Measurements from ENCODE around the gene TYW1.
"Not testable (repeated sequence)": the region's sequence is repeated elsewhere in the genome, so short reads cannot be mapped to it uniquely, and the experiment has no call there.

TYW1 gene

DNA sequence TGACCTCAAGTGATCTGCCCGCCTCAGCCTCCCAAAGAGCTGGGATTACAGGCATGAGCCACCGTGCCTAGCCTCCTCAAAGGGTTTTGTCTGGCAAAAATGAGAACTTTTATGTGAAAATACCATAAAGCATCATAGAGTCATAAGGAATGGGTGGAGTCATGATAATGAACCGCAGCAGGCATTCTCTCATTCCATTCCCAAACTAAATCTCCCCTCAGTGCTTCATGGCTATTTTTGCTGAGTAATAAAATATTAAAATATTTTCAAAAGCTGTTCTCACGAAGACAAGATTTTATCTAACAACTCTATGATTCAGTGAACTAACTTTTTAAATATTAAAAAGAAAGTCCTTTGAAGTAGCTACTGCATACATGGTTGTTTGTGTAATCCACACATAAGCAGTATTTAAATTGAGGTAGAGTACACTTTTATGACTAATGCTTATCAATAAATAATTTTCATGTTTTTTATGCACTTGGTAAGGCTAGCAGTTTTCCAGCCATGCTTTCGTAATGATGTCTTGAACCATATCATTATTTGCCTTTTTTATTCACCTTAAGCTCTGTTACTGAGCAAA lies 195.6 kb downstream of the TYW1 start:
- DNase-seq = not testable (repeated sequence)

GRCh38 chr7:67192889-67193613 lies 196.4 kb downstream of the TYW1 start:
- DNase-seq = not testable (repeated sequence)

GRCh38 chr7:67196176-67196575 lies 199.5 kb downstream of the TYW1 start:
- not testable (repeated sequence) for DNase-seq

DNA sequence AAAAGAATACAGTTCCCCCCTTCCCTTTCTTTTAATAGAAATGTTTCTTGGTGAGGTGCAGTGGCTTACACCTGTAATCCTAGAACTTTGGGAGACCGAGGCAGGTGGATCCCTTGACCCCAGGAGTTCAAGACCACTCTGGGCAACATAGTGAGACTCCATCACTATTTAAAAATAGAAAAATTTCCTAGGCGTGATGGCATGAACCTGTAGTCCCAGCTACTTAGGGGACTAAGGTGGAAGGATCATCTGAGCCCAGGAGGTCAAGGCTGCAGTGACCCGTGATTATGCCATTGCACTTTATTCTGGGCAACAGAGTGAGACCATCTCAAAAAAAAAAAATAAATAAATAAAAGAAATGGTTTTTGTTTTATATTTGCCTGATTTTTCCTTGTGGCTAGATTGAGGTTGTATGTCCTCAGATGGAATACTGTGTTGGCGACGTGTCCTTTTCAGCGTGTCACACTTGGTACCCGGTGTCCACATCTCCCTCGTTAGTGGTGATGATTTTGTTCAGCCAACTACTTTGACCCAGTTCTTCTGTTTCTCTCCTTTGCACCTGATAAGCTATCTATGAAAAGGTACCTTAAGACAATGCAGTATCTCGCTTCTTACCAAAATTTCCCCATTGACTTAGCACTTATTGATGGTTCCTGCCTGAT lies 202.4 kb downstream of the TYW1 start:
- not testable (repeated sequence) for DNase-seq

DNA sequence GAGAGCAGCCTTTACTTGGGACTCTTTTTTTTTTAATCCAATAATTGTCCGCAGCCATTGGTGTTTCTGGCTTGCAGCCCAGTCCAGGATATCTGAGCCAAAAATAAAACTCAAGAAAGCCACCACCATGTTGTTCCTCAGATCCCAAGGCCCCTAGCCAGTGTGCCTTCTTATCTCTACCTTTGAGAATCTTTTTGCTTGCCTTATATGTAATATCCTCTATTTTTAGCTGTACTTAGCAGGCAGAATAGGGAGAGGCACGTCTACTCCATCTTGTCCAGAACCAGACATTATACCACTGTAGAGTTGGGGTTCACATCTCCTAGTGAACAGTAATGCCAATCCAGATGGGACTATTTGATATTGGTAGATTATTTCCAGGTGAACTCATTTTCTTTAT lies 209.1 kb downstream of the TYW1 start:
- DNase-seq = not testable (repeated sequence)

GRCh38 chr7:67206452-67206851 lies 209.8 kb downstream of the TYW1 start:
- DNase-seq = no peak

DNA sequence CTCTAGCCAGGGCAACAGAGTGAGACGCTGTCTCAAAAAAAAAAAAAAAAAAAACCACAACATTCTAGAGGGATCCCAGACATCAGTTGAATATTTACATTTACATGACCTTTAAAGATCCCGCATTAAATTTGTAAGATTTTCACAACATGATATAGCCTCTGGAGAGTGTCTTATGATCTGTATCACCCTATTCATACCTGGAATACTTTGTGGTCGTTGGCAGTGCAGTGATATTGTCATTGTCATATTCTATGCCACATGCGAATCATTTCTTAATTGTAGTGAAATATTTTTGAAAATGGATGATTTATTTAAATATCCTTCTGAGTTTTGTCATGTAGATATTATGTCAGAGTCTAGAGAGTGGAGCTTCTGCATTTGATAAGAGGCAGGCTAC lies 212.0 kb downstream of the TYW1 start:
- DNase-seq = not testable (repeated sequence)

GRCh38 chr7:67209256-67209655 lies 212.6 kb downstream of the TYW1 start:
- no peak for DNase-seq

GRCh38 chr7:67210567-67210966 lies 213.9 kb downstream of the TYW1 start:
- no peak for DNase-seq

GRCh38 chr7:67211650-67212330 lies 215.2 kb downstream of the TYW1 start:
- DNase-seq = peak; percentile 26 to 61 (median 42)

GRCh38 chr7:67213038-67213437 lies 216.4 kb downstream of the TYW1 start:
- DNase-seq = not testable (repeated sequence)

- DNase-seq = not testable (repeated sequence)
Measured at GRCh38 chr7:67223551-67223950, 226.9 kb downstream of the TYW1 start.

DNA sequence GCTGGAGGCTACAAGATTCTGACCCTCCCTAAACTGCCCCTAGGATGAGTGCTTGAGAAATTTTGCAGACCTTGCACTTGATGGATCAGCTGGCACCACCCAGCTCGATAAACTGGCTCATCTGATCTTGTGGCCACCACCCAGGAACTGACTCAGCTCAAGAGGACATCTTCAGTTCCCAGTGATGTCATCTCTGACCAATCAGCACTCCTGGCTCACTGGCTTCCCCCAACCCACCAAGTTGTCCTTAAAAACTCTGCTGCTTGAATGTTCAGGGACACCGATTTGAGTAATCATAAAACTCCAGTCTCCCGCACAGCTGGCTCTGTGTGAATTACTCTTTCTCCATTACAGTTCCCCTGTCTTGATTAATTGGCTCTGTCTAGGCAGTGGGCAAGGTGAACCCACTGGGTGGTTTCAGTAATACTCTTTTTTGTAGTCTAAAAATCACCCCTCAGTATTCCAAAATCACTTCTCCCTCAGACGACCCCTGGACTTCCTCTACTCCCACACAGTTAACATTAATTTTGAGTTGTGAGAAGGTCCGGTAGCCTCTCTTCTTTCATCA lies 229.8 kb downstream of the TYW1 start:
- DNase-seq = peak; percentile 36 to 70 (median 58)

DNA sequence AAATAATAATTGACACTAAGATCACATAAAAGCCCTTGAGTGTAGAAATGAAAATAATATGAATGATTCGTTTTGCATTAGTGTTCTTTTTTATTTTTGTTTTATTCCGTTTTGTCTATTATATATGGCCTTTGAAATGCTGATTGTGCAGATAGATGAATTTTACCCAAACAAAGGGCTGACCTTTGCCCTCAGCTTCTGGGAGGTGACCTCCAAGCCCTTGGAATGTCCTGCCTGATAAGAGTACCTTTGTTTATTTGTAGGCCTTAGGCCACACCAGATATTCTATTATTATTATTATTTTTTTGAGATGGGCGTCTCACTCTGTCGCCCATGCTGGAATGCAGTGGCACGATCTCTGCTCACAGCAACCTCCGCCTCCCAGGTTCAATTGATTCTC lies 230.3 kb downstream of the TYW1 start:
- not testable (repeated sequence) for DNase-seq

- DNase-seq = not testable (repeated sequence)
Measured at GRCh38 chr7:67229018-67229417, 232.4 kb downstream of the TYW1 start.

GRCh38 chr7:67230029-67230428 lies 233.4 kb downstream of the TYW1 start:
- not testable (repeated sequence) for DNase-seq

DNA sequence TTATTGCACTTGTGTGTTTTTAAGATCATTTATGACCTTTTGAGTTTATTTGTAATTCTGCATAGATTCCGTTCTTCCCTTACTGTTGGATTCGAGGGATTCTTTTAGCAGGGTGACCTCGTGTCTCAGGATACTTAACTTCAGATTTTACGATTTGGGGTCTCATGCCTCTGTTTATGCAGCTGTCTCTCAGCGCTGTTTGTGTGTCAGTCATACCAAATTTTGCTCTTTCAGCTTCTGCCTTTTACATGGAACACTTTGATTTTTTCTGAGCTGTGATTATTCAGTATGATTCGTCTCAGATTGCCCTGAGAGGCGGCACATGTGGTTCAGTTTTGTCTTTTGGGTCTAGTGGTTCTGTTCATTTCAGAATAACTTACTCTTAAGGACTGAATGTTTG lies 236.9 kb downstream of the TYW1 start:
- not testable (repeated sequence) for DNase-seq

DNA sequence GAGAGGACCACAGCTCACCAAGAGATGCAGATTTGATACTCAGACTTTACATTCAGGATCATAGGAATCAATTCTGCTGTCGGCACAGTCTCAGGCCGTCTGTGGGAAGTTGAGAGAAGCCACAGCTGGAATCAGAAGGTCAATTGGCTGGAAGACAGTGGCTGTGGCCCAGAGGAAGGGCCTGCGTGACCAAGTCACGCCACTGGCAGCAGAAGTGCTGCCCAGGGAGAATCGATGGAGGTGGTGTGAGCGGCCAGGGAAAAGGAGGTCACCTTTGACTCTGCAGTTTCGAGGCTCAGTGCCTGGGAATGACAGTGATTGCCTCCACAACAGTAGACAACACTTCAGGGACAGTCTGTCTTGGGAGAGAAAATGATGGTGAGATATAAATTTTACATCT lies 239.6 kb downstream of the TYW1 start:
- DNase-seq = not testable (repeated sequence)

DNA sequence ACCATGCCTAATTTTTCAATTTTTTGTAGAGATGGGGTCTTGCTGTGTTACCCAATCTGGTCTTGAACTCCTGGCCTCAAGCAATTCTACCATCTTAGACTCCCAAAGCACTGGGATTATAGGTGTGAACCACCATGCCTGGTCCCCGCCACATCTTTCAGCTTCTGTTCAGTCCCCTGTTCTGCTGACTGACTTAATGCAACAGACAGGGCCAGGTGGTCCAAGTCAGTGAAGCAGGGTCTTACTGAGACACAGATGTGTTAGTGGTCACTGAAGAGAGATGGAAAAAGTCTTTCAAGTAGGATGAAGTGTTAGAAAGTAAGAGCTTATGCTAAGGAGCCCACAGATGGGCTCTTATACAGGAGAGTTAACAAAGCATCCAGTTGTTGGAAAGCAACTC lies 246.2 kb downstream of the TYW1 start:
- not testable (repeated sequence) for DNase-seq

- not testable (repeated sequence) for DNase-seq
Measured at GRCh38 chr7:67248364-67248763, 251.7 kb downstream of the TYW1 start.

GRCh38 chr7:67251986-67252558 lies 255.4 kb downstream of the TYW1 start:
- DNase-seq = no peak

- DNase-seq = not testable (repeated sequence)
Measured at GRCh38 chr7:67255076-67255475, 258.4 kb downstream of the TYW1 start.

Measured in suppressor macrophage (primary cell).